Pulmonary artery endothelial cell (primary cell): Measurements from ENCODE around the gene LRPAP1. TPM values are rescaled to one million over a fixed set of nuclear protein-coding genes. Genes with fewer than 3 reads are reported as not detected.

Source experiments
- DNase-seq: peaks from one replicate; pipeline ENCODE4 v3.0.0-alpha.2; 2011; ENCODE audit warnings: low read depth, low spot score
- total RNA-seq: library from RNA; depleted of rRNA; stranded (reverse); fragments of >200 nt; gene quantifications from 2 replicates; pipeline ENCODE4 v1.2.3, GENCODE V29; 2014

LRPAP1 gene
- total RNA-seq, 1 donor from 2014 or later, result 156 TPM

DNA sequence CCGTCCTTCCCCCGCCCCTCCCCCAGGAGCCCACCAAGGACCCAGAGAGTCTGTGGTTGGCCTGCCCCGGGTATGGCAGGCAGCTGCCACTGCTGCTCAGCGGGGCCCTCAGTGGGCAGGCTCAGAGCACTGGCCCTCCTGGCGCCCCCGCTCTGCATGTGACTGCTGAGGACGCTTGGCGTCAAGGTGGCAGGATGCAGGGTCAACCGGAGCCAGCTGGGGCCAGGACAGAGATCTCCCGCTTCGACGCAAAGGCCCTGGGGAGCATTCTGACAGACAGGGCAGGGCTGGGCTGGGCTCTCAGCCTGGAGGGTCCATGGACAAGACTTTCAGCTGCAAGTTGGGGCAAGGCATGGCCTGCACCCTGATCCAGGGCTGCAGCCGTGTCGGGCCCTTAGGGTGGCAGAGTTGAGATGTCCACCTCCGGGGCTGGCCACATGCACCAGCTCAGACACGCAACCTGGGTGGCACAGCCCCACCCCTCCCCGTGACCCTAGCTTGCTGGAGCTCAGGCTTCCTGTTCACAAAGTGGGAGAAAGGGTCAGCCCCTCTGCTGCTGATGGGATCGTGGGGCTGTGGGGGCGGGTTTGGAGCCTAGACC is 30.3 kb downstream of the LRPAP1 start:
- no peak for DNase-seq

DNA sequence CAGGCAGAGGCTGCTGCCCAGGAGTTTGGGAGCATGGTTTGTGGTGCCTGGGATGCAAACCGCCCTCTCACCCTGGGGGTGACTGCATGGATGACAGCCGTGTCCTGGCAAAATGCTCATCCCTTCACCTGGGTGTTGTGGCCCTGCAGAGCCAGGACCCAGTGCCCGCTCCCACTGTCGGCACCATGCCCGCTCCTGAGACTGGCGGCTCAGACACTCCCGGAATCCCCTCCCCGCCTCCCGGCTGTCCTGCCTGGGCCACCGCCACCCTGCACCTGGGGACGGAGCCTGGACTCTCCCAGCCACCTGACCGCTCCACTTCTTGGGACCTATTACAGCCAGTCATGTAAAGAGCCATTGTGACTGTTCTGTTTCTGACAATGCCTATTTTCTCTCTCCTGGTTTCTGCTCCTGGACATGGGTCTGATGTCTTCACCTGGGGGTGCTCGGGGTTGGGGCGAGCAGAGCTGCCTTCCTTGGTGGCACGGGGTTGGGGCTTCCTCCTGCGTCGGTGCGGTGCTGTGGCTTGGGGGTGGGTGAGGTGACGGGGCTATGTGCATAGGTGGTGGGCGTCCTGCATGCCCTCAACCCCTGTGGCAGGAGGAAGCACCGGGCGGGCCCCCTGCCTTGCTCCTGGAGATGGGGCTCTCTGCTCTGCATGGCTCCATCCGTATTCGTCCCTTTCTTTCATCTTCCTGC is 30.9 kb downstream of the LRPAP1 start:
- DNase-seq, result no peak

DNA sequence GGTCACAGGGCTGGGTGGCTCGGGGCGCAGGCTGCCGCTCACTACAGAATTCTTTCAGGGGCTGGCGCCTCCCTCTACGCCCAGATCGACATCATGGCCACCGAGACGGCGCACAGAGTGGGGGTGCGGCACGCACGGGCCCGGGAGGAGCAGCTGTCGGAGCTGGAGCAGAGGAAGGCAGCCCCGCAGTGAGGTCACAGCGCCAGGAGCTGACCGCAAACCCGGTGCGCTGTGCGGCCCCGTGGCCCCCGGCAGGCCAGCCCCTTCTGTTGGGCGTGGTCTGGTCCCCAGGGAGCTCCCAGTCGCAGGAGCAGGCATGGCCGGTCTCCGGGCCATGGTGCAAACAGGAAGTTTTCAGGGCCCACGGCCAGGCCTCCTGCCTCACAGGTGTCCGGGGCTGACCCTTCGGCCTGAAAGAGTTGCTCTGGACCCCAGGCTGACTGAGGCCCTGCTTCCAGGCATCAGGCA is 31.6 kb downstream of the LRPAP1 start:
- DNase-seq, result no peak

DNA sequence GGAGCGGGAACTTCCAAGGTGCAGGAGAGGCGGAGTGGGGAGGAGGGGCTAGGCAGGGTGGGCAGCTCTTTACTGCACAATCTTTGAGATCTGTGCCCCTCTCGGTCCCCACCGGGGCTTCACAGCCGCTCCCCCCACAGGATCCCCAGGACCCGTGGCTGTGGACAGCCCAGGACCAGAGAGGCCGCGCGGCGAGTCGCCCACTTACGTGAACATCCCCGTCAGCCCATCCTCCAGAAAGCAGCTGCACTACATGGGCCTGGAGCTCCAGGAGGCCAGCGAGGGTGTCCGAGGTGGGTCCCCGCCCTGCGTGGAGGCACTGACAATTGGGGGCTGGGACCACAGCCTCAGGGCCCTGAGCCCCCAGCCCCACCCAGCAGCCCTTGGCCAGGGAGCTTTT is 32.1 kb downstream of the LRPAP1 start:
- no peak for DNase-seq

DNA sequence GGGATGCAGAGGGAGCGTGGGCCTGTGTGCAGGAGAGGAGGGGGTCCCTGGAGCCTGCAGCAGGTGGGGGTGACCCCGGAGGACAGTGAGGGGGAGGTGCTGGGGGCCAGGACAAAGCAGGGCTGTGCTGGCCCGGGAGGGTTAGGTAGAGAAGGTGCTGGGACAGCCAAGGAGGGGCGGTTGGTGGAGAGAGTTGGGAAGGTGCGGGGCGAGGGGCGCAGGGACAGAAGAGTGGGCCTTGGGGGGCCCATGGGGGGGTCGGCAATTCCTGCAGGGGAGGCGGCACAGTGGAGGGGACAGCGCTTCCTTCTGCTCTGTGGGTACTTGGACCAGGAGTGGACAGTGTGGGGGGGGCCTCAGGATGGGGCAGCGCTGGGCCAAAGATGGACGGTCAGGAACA is 32.5 kb downstream of the LRPAP1 start:
- DNase-seq, result no peak

DNA sequence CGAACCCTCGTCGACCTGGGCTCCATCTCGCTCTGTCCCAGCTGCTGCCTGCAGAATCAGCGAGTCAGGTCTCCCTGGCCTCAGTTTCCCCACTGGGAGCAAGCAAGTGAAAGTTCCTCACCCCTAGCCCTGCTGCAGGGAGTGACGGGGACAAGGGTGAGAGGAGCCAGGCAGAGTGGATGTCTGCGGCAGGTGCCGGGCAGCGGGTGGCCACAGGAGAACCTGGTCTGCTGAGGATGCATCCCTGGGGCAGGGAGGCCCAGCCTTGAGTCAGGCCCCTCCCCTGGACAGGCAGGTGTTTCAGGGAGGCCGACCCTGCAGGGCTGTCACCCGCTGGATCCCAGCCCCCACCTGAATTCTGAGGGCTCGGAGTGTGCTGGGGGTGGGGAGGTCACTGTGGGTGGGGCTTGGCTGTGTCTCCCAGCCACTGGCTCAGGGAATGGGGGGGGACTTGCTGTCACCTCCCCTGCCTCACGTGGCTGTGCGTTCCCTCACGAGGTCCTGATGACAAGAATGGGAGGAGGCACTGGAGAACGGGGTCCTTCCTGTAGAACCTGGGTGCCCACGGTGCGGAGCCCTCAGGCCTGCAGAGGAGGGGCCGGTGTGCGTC is 33.2 kb downstream of the LRPAP1 start:
- DNase-seq, result no peak

DNA sequence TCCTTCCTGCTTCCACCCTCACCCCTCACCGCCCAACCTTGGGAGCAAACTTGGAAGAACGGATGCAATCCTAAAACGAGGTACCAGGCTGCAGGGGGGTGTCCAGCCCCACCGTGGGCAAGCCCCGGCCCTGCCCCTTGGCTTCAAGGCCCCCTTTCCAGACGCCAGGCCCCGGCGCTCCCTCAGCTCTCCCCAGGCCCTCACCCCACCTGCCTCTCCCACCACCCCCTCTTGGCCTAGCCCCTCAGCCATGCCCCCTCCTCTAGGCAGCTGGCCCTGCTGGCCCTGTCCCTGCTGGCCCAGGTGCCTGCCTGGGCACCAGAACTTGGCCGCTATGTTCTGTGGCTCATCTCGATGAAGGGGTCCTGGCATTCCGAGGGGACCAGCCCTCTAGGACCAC is 33.8 kb downstream of the LRPAP1 start:
- no peak for DNase-seq

DNA sequence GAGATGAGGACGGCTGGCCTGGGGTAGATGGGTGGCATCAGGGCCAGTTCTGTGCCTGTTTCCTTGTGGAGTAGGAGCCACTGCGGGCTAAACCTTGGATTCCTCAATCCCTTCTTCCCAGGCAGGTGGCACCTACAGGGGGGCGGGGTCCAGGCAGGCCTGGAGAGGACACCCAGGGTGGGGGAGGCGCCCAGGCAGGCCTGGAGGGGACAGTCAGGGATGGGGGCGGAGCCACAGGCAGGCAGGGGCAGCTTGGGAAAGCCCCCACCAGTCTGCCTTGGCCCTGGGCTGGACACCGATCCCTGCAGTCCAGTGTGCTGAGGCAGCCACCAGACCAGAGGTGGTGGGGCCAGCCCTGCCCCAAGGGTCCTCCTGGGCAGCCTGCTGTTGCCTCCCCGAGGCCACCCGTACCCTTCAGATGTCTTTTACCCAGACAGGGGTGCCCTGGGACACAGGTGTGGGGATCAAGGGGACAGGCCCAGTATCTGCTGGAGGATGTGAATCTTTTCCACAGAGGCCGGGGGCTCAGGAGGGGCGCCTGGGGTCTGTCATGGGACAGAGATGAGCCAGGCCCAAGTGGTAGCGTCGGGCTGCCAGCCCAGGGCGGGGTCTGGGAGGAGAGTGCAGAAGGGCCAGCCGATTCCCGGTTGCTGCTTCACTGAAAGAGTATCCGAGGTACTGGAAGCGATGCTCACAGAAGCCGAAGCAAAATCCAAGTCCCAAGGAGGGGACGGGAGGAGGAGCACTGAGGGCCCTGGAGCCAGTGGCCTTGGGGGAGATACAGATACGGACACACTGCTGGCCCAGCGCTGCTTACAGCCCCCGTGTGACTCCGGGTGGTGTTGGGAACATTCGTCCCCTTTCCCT is 34.5 kb downstream of the LRPAP1 start:
- DNase-seq, result no peak

DNA sequence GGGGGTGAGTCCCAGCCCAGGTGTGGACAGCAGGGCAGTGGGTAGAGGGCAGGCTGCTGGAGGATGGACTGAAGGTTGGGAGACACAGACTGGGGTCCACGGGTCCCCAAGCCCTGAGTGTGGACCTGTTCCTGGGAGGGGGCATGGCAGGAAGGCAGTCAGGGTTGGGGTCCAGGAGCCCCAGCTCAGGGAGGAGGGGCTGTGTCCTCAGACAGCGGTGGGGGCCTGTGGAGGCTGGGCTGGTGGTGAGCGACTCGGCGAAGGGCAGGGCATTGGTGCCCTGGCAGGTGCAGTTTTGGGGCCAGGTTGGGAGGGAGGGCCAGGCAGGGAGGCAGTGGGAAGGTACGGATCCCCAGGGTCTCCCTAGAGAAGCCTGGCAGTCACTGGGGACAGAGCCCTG is 35.1 kb downstream of the LRPAP1 start:
- no peak for DNase-seq

DNA sequence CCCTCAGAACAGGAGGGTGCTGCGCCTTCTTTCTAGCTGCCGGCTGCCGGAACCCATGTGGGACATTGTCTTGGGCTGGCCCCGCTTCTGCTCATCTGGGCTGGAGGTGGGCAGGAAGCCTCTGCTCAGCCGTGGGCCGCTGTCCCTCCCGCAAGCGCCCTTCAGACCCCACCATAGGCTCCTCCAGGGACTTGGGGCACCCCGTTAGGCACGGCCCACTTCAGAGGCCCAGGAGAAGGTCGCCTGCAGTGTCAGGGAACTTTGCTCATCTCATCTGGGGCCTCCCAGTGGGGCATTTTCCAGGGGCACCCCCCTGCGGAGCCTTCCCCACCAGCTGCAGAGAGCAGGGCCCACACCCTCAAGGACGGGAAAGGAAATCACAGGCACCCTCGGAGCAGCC is 36.2 kb downstream of the LRPAP1 start:
- no peak for DNase-seq

DNA sequence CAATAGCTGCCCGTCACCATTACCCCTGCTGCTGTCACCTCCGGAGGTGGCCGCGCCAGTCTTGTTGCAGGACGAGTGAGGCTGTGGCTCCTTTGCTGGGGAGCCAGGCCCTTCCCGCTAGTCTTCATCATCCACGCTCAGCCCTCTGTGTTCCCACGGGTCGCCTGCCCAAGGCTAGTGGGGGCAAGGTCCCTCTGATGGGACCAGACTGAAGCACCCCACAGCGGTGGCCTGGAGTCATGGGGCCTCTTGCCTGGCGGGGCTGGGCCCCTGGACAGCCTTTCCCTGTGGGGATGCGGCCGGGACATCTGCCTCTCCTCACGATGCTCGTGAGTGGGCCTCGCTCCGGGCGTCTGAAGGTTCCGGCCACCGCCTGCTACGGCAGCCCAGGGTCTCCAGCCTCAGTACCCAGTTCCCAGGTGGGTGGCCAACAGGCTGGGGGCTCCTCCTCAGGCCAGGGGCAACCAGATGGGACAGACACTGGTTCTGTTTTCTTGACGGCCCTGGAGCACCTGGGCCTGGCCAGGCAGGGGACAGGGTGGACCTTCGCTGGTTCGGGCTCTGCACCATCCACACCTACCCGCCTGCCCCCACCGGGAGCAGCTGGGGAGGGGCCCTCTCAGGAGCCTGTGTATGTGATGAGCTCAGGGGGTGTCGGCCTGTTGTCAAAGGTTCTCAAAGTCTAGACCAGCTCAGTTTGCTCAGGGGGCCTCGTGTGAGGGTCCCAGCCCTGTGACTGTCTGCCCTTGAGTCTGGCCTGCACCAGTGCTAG is 36.8 kb downstream of the LRPAP1 start:
- DNase-seq, result no peak

DNA sequence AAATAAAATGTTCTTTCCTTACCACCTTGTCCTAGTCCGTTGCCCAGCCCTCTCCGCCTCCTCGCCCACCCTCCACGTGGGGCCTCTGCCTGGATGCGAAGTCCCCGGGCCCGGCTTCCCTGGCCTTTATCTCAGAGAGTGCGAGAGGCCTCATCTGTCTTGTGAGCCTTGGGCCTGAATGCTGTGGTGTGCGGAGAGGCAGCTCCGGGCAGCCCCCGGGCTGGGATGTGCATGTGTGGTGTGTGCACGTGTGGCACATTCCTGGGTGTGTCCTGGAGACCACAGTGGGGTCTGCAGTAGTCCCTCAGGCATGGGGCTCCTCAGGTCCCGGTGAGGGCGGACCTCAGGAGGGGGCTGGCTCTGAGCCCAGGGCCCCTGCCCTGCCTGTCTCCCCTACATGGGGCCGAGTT is 37.8 kb downstream of the LRPAP1 start:
- DNase-seq, result no peak

DNA sequence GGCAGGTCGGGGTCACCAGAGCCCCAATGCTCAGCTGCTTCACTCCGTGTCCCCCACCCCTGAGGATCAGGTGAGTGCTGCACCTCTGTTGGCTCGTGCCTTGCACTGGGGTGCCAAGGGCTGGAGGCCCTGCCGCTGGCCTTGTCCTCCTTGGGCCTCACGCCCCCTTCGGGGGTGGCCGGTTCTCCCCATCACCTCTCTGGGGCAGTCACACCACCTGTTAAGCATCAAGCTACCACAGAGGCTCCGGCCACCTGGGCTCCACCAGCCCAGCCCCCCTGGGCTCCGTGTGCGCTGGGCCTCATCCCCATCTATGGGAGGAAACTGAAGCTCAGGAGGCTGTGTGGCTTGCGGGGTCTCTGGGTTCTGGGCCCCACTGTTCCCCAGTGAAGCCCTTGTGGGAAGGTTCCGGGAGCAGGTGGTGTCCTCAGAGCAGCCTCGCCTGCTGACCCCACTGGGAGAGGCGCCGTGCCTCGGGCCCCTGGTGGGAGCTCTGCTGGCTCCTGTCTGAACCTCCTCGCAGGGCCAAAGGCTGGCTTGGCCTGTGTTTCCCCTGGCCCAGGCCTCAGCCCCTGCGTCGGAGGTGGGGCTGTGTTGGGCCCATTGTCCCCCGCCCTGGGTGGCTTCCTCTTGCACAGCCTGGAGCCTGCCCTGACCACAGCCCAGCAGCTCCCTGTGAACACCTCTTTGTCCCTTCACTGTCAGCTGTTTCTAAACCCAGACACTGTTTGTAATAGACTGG is 38.3 kb downstream of the LRPAP1 start:
- DNase-seq, result no peak

DNA sequence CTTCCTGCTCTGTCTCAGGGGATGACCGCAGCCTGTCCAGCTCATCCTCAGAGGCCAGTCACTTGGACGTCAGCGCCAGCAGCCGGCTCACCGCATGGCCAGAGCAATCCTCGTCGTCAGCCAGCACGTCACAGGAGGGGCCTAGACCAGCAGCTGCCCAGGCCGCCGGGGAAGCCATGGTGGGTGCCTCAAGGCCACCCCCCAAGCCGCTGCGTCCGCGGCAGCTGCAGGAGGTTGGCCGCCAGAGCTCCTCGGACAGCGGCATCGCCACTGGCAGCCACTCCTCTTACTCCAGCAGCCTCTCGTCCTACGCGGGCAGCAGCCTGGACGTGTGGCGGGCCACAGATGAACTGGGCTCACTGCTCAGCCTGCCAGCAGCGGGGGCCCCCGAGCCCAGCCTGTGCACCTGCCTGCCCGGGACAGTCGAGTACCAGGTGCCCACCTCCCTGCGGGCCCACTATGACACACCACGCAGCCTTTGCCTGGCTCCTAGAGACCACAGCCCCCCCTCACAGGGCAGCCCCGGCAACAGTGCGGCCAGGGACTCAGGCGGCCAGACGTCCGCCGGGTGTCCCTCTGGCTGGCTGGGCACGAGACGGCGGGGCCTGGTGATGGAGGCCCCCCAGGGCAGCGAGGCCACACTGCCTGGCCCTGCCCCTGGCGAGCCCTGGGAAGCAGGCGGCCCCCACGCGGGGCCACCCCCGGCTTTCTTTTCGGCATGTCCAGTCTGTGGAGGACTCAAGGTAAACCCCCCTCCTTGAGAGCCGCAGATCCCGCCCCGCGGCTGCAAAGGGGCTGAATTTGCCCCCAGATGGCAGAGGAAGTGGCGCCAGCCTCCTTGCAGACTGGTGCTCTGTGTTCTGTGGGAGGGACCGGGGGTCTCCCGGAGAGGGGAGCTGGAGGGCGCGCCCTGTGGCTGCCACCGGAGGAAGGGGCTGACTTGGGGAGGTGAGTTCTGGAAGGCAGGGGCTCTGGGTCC is 39.2 kb downstream of the LRPAP1 start:
- no peak for DNase-seq

DNA sequence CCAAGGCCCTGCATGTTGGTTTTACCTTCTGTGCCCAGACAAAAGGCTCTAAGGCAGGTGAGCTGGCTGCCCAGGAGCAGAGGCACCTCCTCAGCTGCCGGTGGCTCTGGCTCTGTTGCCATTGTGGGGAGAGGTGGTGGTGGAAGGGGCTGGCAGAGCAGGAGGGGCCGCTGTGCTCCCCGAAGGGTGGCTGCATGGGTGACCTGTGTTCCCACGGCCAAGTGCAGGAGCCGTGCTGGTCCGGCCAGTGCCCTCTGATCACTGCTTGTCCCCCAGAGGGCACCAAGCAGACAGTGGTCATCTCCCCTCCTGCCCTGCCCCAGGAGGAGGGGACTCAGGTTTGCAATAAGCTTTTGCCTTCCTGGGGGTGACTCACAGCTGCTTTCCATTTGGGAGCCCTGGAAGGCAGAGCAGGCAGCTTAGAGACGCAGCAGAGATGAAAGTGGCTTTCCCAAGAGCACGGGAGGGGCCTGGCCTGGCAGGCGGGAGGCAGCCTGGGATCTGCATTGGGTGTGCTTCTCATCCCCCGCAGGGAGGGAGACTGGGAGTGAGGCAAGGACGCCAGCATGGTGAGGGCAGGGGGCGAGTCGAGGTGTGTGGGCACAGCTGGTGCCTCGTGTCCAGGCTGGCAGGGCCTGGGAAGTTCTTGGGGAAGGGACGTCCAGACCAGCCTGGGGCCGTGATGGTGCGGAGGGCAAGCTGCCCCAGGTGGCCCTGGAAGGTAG is 40.4 kb downstream of the LRPAP1 start:
- no peak for DNase-seq

DNA sequence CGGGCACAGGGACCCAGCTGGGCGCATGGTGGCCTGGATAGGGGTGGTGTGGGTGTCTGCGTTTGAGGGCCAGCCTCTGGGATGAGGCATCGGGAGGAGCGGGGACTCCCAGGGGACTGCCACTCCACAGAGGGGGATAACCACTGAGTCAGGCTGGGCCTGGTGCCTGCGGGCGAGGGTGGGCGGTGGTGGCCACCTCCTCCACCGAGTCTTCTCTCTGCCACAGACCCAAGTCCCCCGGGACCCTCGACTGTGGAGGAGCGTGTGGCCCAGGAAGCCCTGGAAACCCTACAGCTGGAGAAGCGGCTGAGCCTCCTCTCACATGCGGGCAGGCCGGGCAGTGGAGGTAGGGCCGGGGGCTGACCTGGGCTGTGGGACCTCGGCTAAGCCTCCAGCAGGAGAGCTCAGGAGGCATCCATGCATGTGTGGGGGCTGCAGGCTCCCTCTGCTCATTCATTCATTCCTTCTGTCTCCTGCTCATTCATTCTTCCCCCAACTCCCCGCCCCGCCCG is 42.7 kb downstream of the LRPAP1 start:
- no peak for DNase-seq

DNA sequence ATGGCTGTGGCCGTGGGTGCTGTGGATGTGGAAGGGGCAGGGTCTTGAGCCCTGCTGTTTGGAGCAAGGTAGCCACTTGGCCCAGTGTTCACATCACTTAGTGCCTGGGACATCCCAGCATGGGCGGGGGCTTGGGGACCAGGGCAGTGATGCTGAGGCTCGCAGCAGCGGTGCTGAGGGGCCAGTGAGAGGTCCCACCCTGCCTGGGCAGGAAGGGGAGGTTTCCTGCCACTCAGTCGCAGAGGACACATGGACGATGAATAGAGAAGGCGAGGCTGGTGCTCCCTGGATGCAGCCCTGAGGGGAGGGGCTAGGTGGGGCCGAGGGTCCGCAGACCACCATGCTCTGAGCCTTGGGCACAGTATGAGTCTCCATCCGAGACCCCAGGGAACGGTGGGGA is 43.4 kb downstream of the LRPAP1 start:
- DNase-seq, result no peak

DNA sequence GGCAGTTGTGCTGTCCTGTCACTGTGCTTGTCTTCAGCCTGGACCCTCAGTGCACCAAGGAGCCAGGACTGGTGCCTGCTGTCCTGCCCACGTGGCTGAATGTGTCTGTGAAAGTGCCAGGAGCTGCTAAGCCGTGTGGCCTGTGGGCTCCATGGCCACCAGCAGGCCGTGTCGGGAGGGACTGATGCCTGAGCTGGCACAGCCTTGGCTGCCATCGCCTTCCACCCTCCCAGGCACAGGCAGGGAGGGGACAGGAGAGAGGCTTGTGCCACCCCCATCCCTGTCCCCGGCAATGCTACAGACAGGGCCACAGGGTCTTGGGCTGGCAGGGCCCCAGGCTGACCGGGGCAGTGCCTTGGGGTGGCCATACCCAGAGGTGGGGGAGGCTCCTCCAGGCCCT is 44.4 kb downstream of the LRPAP1 start:
- DNase-seq, result no peak
